ENCODE results near the gene RHOC.

The RHOC gene

DNA sequence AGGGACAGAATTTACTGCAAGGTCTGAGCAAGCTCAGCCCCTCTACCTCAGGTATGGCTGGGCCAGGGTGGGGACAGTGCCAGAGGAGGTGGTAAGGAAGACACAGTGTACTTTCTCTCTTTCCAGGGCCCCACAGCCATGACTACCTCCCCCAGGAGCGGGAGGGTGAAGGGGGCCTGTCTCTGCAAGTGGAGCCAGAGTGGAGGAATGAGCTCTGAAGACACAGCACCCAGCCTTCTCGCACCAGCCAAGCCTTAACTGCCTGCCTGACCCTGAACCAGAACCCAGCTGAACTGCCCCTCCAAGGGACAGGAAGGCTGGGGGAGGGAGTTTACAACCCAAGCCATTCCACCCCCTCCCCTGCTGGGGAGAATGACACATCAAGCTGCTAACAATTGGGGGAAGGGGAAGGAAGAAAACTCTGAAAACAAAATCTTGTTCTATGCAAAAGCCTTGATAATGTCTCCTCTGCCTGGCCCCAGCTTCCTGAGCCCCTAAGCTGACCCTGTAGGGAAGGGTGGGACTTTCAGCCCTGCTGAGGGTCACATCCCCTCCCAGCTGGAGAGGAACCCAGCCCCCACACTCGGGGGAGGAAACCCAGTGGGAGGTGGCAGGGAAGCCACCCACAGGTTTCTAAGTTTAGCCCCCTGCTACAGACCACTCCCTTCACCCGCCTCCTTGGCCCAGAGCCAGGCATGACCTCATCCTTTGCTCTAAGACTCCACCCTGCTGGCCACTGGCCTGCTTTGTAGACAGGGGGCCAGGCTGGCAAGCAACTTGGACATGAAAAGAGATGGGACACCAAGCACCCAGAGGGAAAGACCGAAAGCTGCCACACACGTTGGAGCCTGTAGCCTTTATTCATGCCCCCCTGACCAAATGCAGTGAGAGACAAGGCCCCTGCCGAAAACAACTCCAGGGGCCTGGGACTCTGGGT, 6.4 kb downstream of the RHOC start (continued):
- TF ChIP-seq, protein P1, sequence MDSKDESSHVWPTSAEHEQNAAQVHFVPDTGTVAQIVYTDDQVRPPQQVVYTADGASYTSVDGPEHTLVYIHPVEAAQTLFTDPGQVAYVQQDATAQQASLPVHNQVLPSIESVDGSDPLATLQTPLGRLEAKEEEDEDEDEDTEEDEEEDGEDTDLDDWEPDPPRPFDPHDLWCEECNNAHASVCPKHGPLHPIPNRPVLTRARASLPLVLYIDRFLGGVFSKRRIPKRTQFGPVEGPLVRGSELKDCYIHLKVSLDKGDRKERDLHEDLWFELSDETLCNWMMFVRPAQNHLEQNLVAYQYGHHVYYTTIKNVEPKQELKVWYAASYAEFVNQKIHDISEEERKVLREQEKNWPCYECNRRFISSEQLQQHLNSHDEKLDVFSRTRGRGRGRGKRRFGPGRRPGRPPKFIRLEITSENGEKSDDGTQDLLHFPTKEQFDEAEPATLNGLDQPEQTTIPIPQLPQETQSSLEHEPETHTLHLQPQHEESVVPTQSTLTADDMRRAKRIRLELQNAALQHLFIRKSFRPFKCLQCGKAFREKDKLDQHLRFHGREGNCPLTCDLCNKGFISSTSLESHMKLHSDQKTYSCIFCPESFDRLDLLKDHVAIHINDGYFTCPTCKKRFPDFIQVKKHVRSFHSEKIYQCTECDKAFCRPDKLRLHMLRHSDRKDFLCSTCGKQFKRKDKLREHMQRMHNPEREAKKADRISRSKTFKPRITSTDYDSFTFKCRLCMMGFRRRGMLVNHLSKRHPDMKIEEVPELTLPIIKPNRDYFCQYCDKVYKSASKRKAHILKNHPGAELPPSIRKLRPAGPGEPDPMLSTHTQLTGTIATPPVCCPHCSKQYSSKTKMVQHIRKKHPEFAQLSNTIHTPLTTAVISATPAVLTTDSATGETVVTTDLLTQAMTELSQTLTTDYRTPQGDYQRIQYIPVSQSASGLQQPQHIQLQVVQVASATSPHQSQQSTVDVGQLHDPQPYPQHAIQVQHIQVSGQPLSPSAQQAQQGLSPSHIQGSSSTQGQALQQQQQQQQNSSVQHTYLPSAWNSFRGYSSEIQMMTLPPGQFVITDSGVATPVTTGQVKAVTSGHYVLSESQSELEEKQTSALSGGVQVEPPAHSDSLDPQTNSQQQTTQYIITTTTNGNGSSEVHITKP (tag by site-specific recombination; IDR thresholded peaks at IDR 0.05): peak; percentile 89
- TF ChIP-seq ZNF596 (tag by site-specific recombination; IDR thresholded peaks at IDR 0.05) (0 out of 2 replicates have a peak, but pooled peaks have one; percentile 34), REST (tag by site-specific recombination; IDR thresholded peaks at IDR 0.05) (peak; percentile 23), ZNF623 (tag by site-specific recombination; IDR thresholded peaks at IDR 0.05) (no peak), ZNF37A (tag by site-specific recombination; IDR thresholded peaks at IDR 0.05) (peak; percentile 64; the same call in 1 of the 2 replicates), INSM2 (tag by site-specific recombination; IDR thresholded peaks at IDR 0.05) (0 out of 2 replicates have a peak, but pooled peaks have one; percentile 48), ZNF621 (tag by site-specific recombination; IDR thresholded peaks at IDR 0.05) (no peak), SCRT2 (tag by site-specific recombination; IDR thresholded peaks at IDR 0.05) (peak; percentile 96), ZNF274 (IDR thresholded peaks at IDR 0.05; ENCODE audit: low read length) (no peak), ZNF274 (tag by site-specific recombination; IDR thresholded peaks at IDR 0.05; ENCODE audit: borderline replicate concordance) (no peak), FEZF1 (tag by site-specific recombination; IDR thresholded peaks at IDR 0.05) (0 out of 2 replicates have a peak, but pooled peaks have one; percentile 22), ZNF747 (tag by site-specific recombination; IDR thresholded peaks at IDR 0.05) (no peak), BCL6B (tag by site-specific recombination; IDR thresholded peaks at IDR 0.05) (0 out of 2 replicates have a peak, but pooled peaks have one; percentile 42), ZNF239 (tag by site-specific recombination; IDR thresholded peaks at IDR 0.05) (no peak), TRIM28 (IDR thresholded peaks at IDR 0.05; ENCODE audit: borderline replicate concordance, low read length) (peak; percentile 98), BCL11A (tag by site-specific recombination; IDR thresholded peaks at IDR 0.05; ENCODE audit: low read depth) (peak; percentile 75), YY1 (tag by site-specific recombination; IDR thresholded peaks at IDR 0.05) (no peak), KLF16 (tag by site-specific recombination; IDR thresholded peaks at IDR 0.05) (peak; percentile 97), ZNF449 (tag by site-specific recombination; IDR thresholded peaks at IDR 0.05) (peak; percentile 41; the same call in 1 of the 2 replicates), ZBTB20 (tag by site-specific recombination; IDR thresholded peaks at IDR 0.05) (peak; percentile 79; the same call in 1 of the 2 replicates), YY2 (tag by site-specific recombination; IDR thresholded peaks at IDR 0.05) (no peak)
- TF ChIP-seq, protein P2, sequence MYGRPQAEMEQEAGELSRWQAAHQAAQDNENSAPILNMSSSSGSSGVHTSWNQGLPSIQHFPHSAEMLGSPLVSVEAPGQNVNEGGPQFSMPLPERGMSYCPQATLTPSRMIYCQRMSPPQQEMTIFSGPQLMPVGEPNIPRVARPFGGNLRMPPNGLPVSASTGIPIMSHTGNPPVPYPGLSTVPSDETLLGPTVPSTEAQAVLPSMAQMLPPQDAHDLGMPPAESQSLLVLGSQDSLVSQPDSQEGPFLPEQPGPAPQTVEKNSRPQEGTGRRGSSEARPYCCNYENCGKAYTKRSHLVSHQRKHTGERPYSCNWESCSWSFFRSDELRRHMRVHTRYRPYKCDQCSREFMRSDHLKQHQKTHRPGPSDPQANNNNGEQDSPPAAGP (tag by site-specific recombination; IDR thresholded peaks at IDR 0.05): peak; percentile 91
- TF ChIP-seq, protein P3, sequence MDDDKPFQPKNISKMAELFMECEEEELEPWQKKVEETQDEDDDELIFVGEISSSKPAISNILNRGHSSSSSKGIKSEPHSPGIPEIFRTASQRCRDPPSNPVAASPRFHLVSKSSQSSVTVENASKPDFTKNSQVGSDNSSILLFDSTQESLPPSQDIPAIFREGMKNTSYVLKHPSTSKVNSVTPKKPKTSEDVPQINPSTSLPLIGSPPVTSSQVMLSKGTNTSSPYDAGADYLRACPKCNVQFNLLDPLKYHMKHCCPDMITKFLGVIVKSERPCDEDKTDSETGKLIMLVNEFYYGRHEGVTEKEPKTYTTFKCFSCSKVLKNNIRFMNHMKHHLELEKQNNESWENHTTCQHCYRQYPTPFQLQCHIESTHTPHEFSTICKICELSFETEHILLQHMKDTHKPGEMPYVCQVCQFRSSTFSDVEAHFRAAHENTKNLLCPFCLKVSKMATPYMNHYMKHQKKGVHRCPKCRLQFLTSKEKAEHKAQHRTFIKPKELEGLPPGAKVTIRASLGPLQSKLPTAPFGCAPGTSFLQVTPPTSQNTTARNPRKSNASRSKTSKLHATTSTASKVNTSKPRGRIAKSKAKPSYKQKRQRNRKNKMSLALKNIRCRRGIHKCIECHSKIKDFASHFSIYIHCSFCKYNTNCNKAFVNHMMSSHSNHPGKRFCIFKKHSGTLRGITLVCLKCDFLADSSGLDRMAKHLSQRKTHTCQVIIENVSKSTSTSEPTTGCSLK (tag by site-specific recombination; IDR thresholded peaks at IDR 0.05): no peak

Measured in HEK293 (cell line).